HG02840 (cell line): Measurements from ENCODE around the gene CACNA1I.

Experiments used
- ATAC-seq: cut with Tn5 transposase; IDR thresholded peaks from one replicate; pipeline ENCODE4 v1.9.1; 2021; ENCODE audit warnings: mild to moderate bottlenecking, moderate library complexity, moderate number of reproducible peaks; ENCODE audit not compliant: unreplicated experiment, low FRiP score

Gene CACNA1I

GRCh38 chr22:39567135-39567946 is 3.2 kb upstream of the CACNA1I start:
- no peak for ATAC-seq

GRCh38 chr22:39568278-39568981 is 2.1 kb upstream of the CACNA1I start:
- no peak for ATAC-seq

GRCh38 chr22:39569066-39569465 is 1.5 kb upstream of the CACNA1I start:
- no peak for ATAC-seq

- ATAC-seq, result no peak
These were observed 327 bp upstream of the CACNA1I start for GRCh38 chr22:39570226-39570625.

GRCh38 chr22:39571538-39571937 is 985 bp downstream of the CACNA1I start:
- ATAC-seq, result no peak

GRCh38 chr22:39574779-39575551 is 4.4 kb downstream of the CACNA1I start:
- ATAC-seq, result no peak

- ATAC-seq, result no peak
These were observed 4.9 kb downstream of the CACNA1I start for GRCh38 chr22:39575552-39575825.

GRCh38 chr22:39576027-39576426 is 5.5 kb downstream of the CACNA1I start:
- ATAC-seq, result no peak

GRCh38 chr22:39577366-39577765 is 6.8 kb downstream of the CACNA1I start:
- ATAC-seq, result no peak

- no peak for ATAC-seq
These were observed 7.3 kb downstream of the CACNA1I start for GRCh38 chr22:39577900-39578299.

- ATAC-seq, result no peak
These were observed 9.5 kb downstream of the CACNA1I start for GRCh38 chr22:39580006-39580441.

- ATAC-seq, result no peak
These were observed 10.2 kb downstream of the CACNA1I start for GRCh38 chr22:39580795-39581194.

GRCh38 chr22:39581303-39581702 is 10.8 kb downstream of the CACNA1I start:
- no peak for ATAC-seq

GRCh38 chr22:39583066-39583667 is 12.6 kb downstream of the CACNA1I start:
- ATAC-seq, result no peak

GRCh38 chr22:39589875-39590274 is 19.3 kb downstream of the CACNA1I start:
- no peak for ATAC-seq

- no peak for ATAC-seq
These were observed 21.8 kb downstream of the CACNA1I start for GRCh38 chr22:39592081-39593065.

- no peak for ATAC-seq
These were observed 22.7 kb downstream of the CACNA1I start for GRCh38 chr22:39593066-39593930.

GRCh38 chr22:39593931-39594285 is 23.4 kb downstream of the CACNA1I start:
- no peak for ATAC-seq

GRCh38 chr22:39594411-39594810 is 23.9 kb downstream of the CACNA1I start:
- no peak for ATAC-seq
